HepG2 (cell line): ENCODE results near the gene P2RY11. TPM values are rescaled to one million over a fixed set of nuclear protein-coding genes. Genes with fewer than 3 reads are reported as not detected.

Source experiments
- HNRNPK ChIP-seq: fragments of 200-400 bp; formaldehyde crosslinking; IDR thresholded peaks from 2 replicates; pipeline ENCODE4 v1.6.1; 2018; ENCODE audit warnings: low read length, low read depth, moderate library complexity, mild to moderate bottlenecking; ENCODE audit not compliant: poor library complexity, severe bottlenecking
- MEIS1 ChIP-seq: sonication (generic); formaldehyde crosslinking; IDR thresholded peaks from 2 replicates; pipeline ENCODE4 v1.9.0; 2021; ENCODE audit warnings: mild to moderate bottlenecking, missing genetic modification reagents, moderate library complexity, borderline replicate concordance
- NFYC ChIP-seq: IDR thresholded peaks from 2 replicates; pipeline ENCODE4 v1.6.1; 2016; ENCODE audit warnings: missing genetic modification reagents, missing compliant biosample characterization
- PHF20 ChIP-seq: sonication (generic); formaldehyde crosslinking; IDR thresholded peaks from 2 replicates; pipeline ENCODE4 v1.5.0; 2020; ENCODE audit warnings: mild to moderate bottlenecking, missing genetic modification reagents
- PHF8 ChIP-seq: sonication (generic); formaldehyde crosslinking; IDR thresholded peaks from 2 replicates; pipeline ENCODE4 v1.5.0; 2020; ENCODE audit warnings: missing genetic modification reagents
- SSRP1 ChIP-seq: IDR thresholded peaks from 2 replicates; pipeline ENCODE4 v1.6.1; 2016; ENCODE audit warnings: control low read depth
- TGIF2 ChIP-seq: IDR thresholded peaks from 2 replicates; pipeline ENCODE4 v1.6.1; 2016; ENCODE audit warnings: control low read depth, missing compliant biosample characterization
- ZFX ChIP-seq: sonication (generic); formaldehyde crosslinking; IDR thresholded peaks from 2 replicates; pipeline ENCODE4 v1.4.0; 2020; ENCODE audit warnings: mild to moderate bottlenecking, low read depth, missing genetic modification reagents, moderate library complexity
- ZNF296 ChIP-seq: sonication (generic); formaldehyde crosslinking; conservative IDR thresholded peaks from 2 replicates; pipeline ENCODE4 v1.5.0; 2020; ENCODE audit warnings: mild to moderate bottlenecking, missing genetic modification reagents
- ZNF331 ChIP-seq: sonication (generic); formaldehyde crosslinking; IDR thresholded peaks from 2 replicates; pipeline ENCODE4 v1.4.0; 2020; ENCODE audit warnings: missing genetic modification reagents
- ZNF34 ChIP-seq: sonication (generic); formaldehyde crosslinking; IDR thresholded peaks from 2 replicates; pipeline ENCODE4 v1.4.0; 2020; ENCODE audit warnings: mild to moderate bottlenecking, missing genetic modification reagents, borderline replicate concordance
- ZNF562 ChIP-seq: sonication (generic); formaldehyde crosslinking; IDR thresholded peaks from 2 replicates; pipeline ENCODE4 v1.8.0; 2022; ENCODE audit warnings: missing genetic modification reagents, borderline replicate concordance
- ZNF749 ChIP-seq: sonication (generic); formaldehyde crosslinking; IDR thresholded peaks from 2 replicates; pipeline ENCODE4 v1.8.0; 2022; ENCODE audit warnings: mild to moderate bottlenecking, missing genetic modification reagents, moderate library complexity, borderline replicate concordance
- ZNF792 ChIP-seq: IDR thresholded peaks from 2 replicates; pipeline ENCODE4 v1.6.1; 2016
- polyA plus RNA-seq, 8 experiments: library from polyadenylated mRNA; depleted of rRNA in 3 of 8; stranded (reverse) in 7 of 8; unstranded in 1 of 8; fragments of >200 nt; fragmentation: Illumina TruSeq in 4 of 8; extraction: Trizol in 4 of 8; gene quantifications; 2 replicates each; pipeline versions ENCODE4 v1.2.1 to v1.2.3, GENCODE V29; 2011 to 2016; ENCODE audit warnings: low read depth in 4 of 8, missing spikeins in 1 of 8, mixed read lengths in 1 of 8; ENCODE audit not compliant: insufficient read depth in 1 of 8
- total RNA-seq, 5 experiments: library from RNA; depleted of rRNA; stranded (reverse); fragments of >200 nt; fragmentation: Illumina TruSeq; extraction: Trizol; gene quantifications; 2 replicates each; pipeline ENCODE4 v1.2.3, GENCODE V29; 2016; ENCODE audit warnings: low read depth in 1 of 5
- TF ChIP-seq, protein P1 (sequence below), 2 experiments: sonication (generic) in 1 of 2; formaldehyde crosslinking in 1 of 2; IDR thresholded peaks; 2 replicates each; pipeline versions ENCODE4 v1.4.0 to v1.6.1; 2016 to 2020; ENCODE audit warnings: borderline replicate concordance in 1 of 2, low read depth in 1 of 2, mild to moderate bottlenecking in 1 of 2, missing genetic modification reagents in 1 of 2
- TF ChIP-seq, protein P2 (sequence below), 2 experiments: sonication (generic) in 1 of 2; formaldehyde crosslinking in 1 of 2; IDR thresholded peaks; 2 replicates each; pipeline versions ENCODE4 v1.4.0 to v1.6.1; 2018 to 2020; ENCODE audit warnings: missing genetic modification reagents in 2 of 2, borderline replicate concordance in 1 of 2, low read depth in 1 of 2, mild to moderate bottlenecking in 1 of 2, missing biosample characterization in 1 of 2
- TF ChIP-seq, protein P3 (sequence below): sonication (generic); formaldehyde crosslinking; conservative IDR thresholded peaks from 2 replicates; pipeline ENCODE4 v1.4.0; 2020; ENCODE audit warnings: mild to moderate bottlenecking, missing genetic modification reagents, moderate library complexity
- TF ChIP-seq, protein P4 (sequence below): IDR thresholded peaks from 2 replicates; pipeline ENCODE4 v1.6.1; 2016; ENCODE audit warnings: low read depth, borderline replicate concordance

Gene P2RY11
- total and polyA plus RNA-seq, 2 of the 13 experiments (the other 11 are each of a cell fraction or from before 2014, with no cell fraction given), result 4.0 to 7.8 TPM

DNA sequence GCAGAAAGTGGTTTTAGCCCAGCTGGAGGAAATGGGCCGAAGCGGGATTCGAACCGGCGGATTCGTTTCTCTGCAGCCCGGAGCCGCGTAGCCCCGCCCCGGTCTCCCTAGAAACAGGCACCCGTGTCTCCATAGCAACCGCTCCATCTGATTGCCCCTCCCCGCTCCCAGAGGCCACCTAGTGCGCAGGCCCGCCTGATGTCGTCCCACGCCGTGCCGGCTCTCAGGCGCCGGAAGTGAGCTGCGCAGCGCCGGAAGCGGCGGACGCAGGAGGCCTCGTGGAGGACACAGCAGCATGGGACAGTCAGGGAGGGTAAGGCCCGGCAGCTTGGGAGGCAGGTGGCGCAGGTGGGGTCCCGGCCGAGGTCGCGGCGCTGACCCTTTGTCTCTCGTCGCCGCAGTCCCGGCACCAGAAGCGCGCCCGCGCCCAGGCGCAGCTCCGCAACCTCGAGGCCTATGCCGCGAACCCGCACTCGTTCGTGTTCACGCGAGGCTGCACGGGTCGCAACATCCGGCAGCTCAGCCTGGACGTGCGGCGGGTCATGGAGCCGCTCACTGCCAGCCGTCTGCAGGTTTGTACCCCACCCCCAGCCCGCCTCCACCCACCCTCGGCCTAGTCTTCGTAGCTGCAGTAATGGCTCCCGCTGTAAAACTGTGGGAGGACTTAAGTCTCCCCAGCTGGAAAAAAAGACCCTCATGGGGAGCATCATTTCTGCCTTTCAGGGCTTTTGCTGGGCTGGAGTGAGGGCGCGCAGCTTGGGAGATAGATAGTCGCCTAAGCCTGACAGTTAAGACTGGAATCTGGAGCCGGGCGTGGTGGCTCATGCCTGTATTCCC lies 5.2 kb upstream of the P2RY11 start, which contains the start of gene PPAN (continued):
- TF ChIP-seq, protein P1, sequence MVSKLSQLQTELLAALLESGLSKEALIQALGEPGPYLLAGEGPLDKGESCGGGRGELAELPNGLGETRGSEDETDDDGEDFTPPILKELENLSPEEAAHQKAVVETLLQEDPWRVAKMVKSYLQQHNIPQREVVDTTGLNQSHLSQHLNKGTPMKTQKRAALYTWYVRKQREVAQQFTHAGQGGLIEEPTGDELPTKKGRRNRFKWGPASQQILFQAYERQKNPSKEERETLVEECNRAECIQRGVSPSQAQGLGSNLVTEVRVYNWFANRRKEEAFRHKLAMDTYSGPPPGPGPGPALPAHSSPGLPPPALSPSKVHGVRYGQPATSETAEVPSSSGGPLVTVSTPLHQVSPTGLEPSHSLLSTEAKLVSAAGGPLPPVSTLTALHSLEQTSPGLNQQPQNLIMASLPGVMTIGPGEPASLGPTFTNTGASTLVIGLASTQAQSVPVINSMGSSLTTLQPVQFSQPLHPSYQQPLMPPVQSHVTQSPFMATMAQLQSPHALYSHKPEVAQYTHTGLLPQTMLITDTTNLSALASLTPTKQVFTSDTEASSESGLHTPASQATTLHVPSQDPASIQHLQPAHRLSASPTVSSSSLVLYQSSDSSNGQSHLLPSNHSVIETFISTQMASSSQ (IDR thresholded peaks at IDR 0.05; ENCODE audit: low read depth), result no peak
- TF ChIP-seq, protein P1 (CRISPR knock-in tag; IDR thresholded peaks at IDR 0.05; ENCODE audit: borderline replicate concordance), result peak; percentile 60; the same call in 1 of the 2 replicates
- TF ChIP-seq TGIF2 (CRISPR knock-in tag), result peak; percentile 50; the same call in 1 of the 2 replicates
- peak; percentile 74 for TF ChIP-seq HNRNPK
- peak; percentile 90; the same call in 1 of the 2 replicates for TF ChIP-seq MEIS1
- TF ChIP-seq ZNF749 (CRISPR knock-in tag), result 0 out of 2 replicates have a peak, but pooled peaks have one; percentile 54
- peak; percentile 97 for TF ChIP-seq PHF8 (CRISPR knock-in tag)
- TF ChIP-seq ZFX (CRISPR knock-in tag), result peak; percentile 99
- peak; percentile 97 for TF ChIP-seq PHF20
- TF ChIP-seq ZNF792 (CRISPR knock-in tag), result peak; percentile 89; the same call in 1 of the 2 replicates
- peak; percentile 68 for TF ChIP-seq ZNF331 (CRISPR knock-in tag)
- TF ChIP-seq NFYC (CRISPR knock-in tag), result 0 out of 2 replicates have a peak, but pooled peaks have one; percentile 27
- TF ChIP-seq, protein P2, sequence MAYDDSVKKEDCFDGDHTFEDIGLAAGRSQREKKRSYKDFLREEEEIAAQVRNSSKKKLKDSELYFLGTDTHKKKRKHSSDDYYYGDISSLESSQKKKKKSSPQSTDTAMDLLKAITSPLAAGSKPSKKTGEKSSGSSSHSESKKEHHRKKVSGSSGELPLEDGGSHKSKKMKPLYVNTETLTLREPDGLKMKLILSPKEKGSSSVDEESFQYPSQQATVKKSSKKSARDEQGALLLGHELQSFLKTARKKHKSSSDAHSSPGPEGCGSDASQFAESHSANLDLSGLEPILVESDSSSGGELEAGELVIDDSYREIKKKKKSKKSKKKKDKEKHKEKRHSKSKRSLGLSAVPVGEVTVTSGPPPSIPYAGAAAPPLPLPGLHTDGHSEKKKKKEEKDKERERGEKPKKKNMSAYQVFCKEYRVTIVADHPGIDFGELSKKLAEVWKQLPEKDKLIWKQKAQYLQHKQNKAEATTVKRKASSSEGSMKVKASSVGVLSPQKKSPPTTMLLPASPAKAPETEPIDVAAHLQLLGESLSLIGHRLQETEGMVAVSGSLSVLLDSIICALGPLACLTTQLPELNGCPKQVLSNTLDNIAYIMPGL (CRISPR knock-in tag; IDR thresholded peaks at IDR 0.05; ENCODE audit: borderline replicate concordance in 1 of 2, low read depth in 1 of 2), result peak; percentile 58 to 69; a peak in 3 of 4 replicates
- TF ChIP-seq ZNF34 (CRISPR knock-in tag), result no peak
- TF ChIP-seq ZNF562 (CRISPR knock-in tag), result no peak
- no peak for TF ChIP-seq SSRP1 (CRISPR knock-in tag)
- TF ChIP-seq, protein P3, sequence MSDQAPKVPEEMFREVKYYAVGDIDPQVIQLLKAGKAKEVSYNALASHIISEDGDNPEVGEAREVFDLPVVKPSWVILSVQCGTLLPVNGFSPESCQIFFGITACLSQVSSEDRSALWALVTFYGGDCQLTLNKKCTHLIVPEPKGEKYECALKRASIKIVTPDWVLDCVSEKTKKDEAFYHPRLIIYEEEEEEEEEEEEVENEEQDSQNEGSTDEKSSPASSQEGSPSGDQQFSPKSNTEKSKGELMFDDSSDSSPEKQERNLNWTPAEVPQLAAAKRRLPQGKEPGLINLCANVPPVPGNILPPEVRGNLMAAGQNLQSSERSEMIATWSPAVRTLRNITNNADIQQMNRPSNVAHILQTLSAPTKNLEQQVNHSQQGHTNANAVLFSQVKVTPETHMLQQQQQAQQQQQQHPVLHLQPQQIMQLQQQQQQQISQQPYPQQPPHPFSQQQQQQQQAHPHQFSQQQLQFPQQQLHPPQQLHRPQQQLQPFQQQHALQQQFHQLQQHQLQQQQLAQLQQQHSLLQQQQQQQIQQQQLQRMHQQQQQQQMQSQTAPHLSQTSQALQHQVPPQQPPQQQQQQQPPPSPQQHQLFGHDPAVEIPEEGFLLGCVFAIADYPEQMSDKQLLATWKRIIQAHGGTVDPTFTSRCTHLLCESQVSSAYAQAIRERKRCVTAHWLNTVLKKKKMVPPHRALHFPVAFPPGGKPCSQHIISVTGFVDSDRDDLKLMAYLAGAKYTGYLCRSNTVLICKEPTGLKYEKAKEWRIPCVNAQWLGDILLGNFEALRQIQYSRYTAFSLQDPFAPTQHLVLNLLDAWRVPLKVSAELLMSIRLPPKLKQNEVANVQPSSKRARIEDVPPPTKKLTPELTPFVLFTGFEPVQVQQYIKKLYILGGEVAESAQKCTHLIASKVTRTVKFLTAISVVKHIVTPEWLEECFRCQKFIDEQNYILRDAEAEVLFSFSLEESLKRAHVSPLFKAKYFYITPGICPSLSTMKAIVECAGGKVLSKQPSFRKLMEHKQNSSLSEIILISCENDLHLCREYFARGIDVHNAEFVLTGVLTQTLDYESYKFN (CRISPR knock-in tag), result peak; percentile 43; the same call in 1 of the 2 replicates
- no peak for TF ChIP-seq ZNF296 (CRISPR knock-in tag)
- TF ChIP-seq, protein P4, sequence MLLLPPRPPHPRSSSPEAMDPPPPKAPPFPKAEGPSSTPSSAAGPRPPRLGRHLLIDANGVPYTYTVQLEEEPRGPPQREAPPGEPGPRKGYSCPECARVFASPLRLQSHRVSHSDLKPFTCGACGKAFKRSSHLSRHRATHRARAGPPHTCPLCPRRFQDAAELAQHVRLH (CRISPR knock-in tag), result peak; percentile 88; the same call in 1 of the 2 replicates
